HEK293T (cell line): ENCODE measurements around the gene ARHGEF28.

Experiments
- CTCF ChIA-PET: fragments of 350-600 bp; formaldehyde crosslinking; extraction: SDS; loops from one replicate; lab custom pipeline; 2021; ENCODE audit warnings: antibody characterized with exemption, inconsistent platforms; lab: Yijun Ruan, JAX
- POLR2A ChIA-PET: fragments of 350-600 bp; formaldehyde crosslinking; extraction: SDS; loops from one replicate; lab custom pipeline; 2020; ENCODE audit warnings: antibody characterized with exemption, inconsistent platforms; lab: Yijun Ruan, JAX
- DNase-seq: peaks from one replicate; pipeline ENCODE4 v3.0.0; 2012; ENCODE audit warnings: mixed read lengths; ENCODE audit errors: extremely low spot score
- ARNT ChIP-seq: fragments of 450-650 bp; IDR thresholded peaks from 2 replicates; pipeline ENCODE4 v1.6.1; 2017; ENCODE audit warnings: mild to moderate bottlenecking
- BHLHE40 ChIP-seq: fragments of 450-650 bp; IDR thresholded peaks from 2 replicates; pipeline ENCODE4 v1.6.1; 2016; ENCODE audit warnings: mild to moderate bottlenecking, moderate library complexity, borderline replicate concordance
- CTBP1 ChIP-seq: fragments of 450-650 bp; IDR thresholded peaks from 2 replicates; pipeline ENCODE4 v1.6.1; 2016; ENCODE audit warnings: borderline replicate concordance
- ELF4 ChIP-seq: fragments of 450-650 bp; IDR thresholded peaks from 2 replicates; pipeline ENCODE4 v1.6.1; 2017; ENCODE audit warnings: antibody characterized with exemption
- FOXA1 ChIP-seq: fragments of 450-650 bp; IDR thresholded peaks from 2 replicates; pipeline ENCODE4 v1.6.1; 2016; ENCODE audit warnings: mild to moderate bottlenecking
- FOXK2 ChIP-seq: fragments of 450-650 bp; IDR thresholded peaks from 2 replicates; pipeline ENCODE4 v1.6.1; 2016; ENCODE audit warnings: mild to moderate bottlenecking
- FOXM1 ChIP-seq: fragments of 450-650 bp; IDR thresholded peaks from 2 replicates; pipeline ENCODE4 v1.6.1; 2017; ENCODE audit warnings: mild to moderate bottlenecking, borderline replicate concordance
- HDGF ChIP-seq: fragments of 450-650 bp; IDR thresholded peaks from 2 replicates; pipeline ENCODE4 v1.6.1; 2017; ENCODE audit warnings: antibody characterized with exemption, borderline replicate concordance
- L3MBTL2 ChIP-seq: fragments of 450-650 bp; conservative IDR thresholded peaks from 2 replicates; pipeline ENCODE4 v1.6.1; 2016; ENCODE audit warnings: mild to moderate bottlenecking
- LEF1 ChIP-seq: fragments of 450-650 bp; IDR thresholded peaks from 2 replicates; pipeline ENCODE4 v1.6.1; 2017; ENCODE audit warnings: mild to moderate bottlenecking, borderline replicate concordance
- NFRKB ChIP-seq: fragments of 450-650 bp; IDR thresholded peaks from 2 replicates; pipeline ENCODE4 v1.6.1; 2016; ENCODE audit warnings: mild to moderate bottlenecking, moderate library complexity
- PKNOX1 ChIP-seq: fragments of 450-650 bp; IDR thresholded peaks from 2 replicates; pipeline ENCODE4 v1.6.1; 2016
- SP1 ChIP-seq: fragments of 450-650 bp; IDR thresholded peaks from 2 replicates; pipeline ENCODE4 v1.6.1; 2017
- SUZ12 ChIP-seq: fragments of 450-650 bp; IDR thresholded peaks from 2 replicates; pipeline ENCODE4 v1.6.1; 2016; ENCODE audit warnings: mild to moderate bottlenecking
- TARDBP ChIP-seq: fragments of 450-650 bp; IDR thresholded peaks from 2 replicates; pipeline ENCODE4 v1.6.1; 2016
- ZNF384 ChIP-seq: fragments of 450-650 bp; IDR thresholded peaks from 2 replicates; pipeline ENCODE4 v1.6.1; 2016

ARHGEF28 gene

DNA sequence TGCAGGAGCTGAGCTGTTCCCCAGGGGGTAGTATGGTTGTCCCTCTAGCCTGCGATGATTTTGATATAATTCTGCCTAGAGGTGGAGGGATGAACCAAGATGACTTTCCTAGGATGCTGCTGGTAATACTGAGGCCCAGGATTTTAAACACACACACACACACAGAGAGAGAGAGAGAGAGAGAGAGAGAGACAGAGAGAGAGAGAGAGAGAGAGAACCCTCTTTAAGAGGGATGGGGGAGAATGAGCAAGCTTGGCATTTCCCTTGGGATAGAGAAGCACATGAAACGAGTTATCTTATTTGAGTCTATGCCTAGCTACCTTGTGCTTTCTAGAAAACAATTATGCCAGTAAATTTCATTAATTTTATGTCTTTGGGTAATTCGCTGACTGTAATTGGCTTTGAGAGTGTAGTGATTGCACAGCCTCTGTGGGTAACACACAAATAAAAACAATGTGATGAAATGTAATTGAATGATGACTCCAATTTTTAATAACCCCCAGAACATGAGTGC is 338.4 kb downstream of the ARHGEF28 start:
- no peak for DNase-seq
- TF ChIP-seq ZNF384 (no peak), PKNOX1 (no peak), FOXM1 (no peak), ELF4 (no peak), FOXK2 (no peak), CTBP1 (no peak), FOXA1 (no peak), LEF1 (no peak), BHLHE40 (no peak), SP1 (no peak), TARDBP (no peak)
- ChIA-PET CTCF (interaction anchor here (0.6 to 0.7 kb wide), 2 partner anchors 9 to 11 kb away, joined by 3 to 4 read pairs; no protein-coding TSS in a partner anchor), POLR2A (no interaction called here)

DNA sequence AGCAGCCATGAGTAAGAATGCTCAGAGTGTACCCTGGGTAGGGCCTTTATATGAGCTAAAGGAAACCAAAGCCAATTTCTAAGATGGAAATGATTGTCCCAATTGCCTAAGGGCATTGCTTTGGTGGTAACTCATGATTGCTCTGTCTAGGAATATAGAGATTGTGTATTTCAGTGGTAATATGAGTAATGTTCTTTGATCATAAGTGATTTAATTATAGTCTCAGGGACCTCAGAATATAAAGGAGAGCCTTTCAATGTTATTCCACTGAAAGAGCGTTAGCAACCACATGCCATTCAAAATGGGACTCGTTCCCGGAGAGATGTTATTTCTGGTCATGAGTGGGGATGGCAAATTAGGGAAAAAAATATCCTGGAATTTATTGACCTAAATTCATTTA is 340.5 kb downstream of the ARHGEF28 start:
- ChIA-PET POLR2A (no interaction called here), CTCF (no interaction called here)
- no peak for DNase-seq
- TF ChIP-seq PKNOX1 (no peak), ZNF384 (no peak), LEF1 (no peak), BHLHE40 (no peak), SP1 (no peak), L3MBTL2 (no peak), ARNT (no peak), TARDBP (no peak), HDGF (no peak), ELF4 (no peak), SUZ12 (no peak), FOXA1 (no peak), NFRKB (no peak)

- ChIA-PET CTCF (no interaction called here), POLR2A (no interaction called here)
- no peak for DNase-seq
- TF ChIP-seq ELF4 (no peak), FOXA1 (no peak), NFRKB (no peak)
Observed at GRCh38 chr5:73967347-73967746, 341.4 kb downstream of the ARHGEF28 start.

DNA sequence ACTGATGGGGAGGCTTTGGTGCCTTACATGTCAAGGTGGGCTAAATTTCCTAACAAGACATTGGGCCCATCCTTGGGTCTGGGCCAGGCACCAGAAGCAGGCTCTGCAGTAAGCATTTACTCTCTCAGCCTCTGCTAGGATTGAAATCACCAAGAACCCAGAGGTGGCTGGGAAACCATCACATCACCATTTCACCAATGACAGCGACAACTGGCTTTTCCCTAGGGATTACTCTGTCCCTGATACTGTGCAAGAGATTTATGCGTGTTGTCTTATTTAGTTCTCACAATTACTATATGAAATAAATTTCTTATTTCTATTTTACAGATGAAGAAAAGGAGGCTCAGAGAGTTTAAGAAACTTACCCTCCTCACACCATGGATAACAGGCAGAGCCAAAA is 342.2 kb downstream of the ARHGEF28 start:
- CTCF ChIA-PET: no interaction called here
- no peak for DNase-seq
- POLR2A ChIA-PET: no interaction called here
- TF ChIP-seq ZNF384: no peak
- TF ChIP-seq NFRKB: no peak
- no peak for TF ChIP-seq CTBP1
- TF ChIP-seq ARNT: no peak
- no peak for TF ChIP-seq BHLHE40
- no peak for TF ChIP-seq SP1
- no peak for TF ChIP-seq FOXM1
- no peak for TF ChIP-seq ELF4
- no peak for TF ChIP-seq SUZ12
- TF ChIP-seq HDGF: no peak
- TF ChIP-seq LEF1: no peak
- no peak for TF ChIP-seq FOXK2

- CTCF ChIA-PET: no interaction called here
- POLR2A ChIA-PET: no interaction called here
- TF ChIP-seq ZNF384: no peak
- no peak for TF ChIP-seq FOXK2
- no peak for TF ChIP-seq NFRKB
- no peak for TF ChIP-seq TARDBP
- TF ChIP-seq PKNOX1: no peak
- TF ChIP-seq SP1: no peak
- TF ChIP-seq BHLHE40: no peak
- no peak for TF ChIP-seq LEF1
- TF ChIP-seq HDGF: no peak
- no peak for TF ChIP-seq L3MBTL2
- TF ChIP-seq FOXM1: no peak
- no peak for TF ChIP-seq ARNT
- TF ChIP-seq CTBP1: no peak
- TF ChIP-seq SUZ12: no peak
- no peak for DNase-seq
Observed at GRCh38 chr5:73968729-73969128, 342.7 kb downstream of the ARHGEF28 start.

DNA sequence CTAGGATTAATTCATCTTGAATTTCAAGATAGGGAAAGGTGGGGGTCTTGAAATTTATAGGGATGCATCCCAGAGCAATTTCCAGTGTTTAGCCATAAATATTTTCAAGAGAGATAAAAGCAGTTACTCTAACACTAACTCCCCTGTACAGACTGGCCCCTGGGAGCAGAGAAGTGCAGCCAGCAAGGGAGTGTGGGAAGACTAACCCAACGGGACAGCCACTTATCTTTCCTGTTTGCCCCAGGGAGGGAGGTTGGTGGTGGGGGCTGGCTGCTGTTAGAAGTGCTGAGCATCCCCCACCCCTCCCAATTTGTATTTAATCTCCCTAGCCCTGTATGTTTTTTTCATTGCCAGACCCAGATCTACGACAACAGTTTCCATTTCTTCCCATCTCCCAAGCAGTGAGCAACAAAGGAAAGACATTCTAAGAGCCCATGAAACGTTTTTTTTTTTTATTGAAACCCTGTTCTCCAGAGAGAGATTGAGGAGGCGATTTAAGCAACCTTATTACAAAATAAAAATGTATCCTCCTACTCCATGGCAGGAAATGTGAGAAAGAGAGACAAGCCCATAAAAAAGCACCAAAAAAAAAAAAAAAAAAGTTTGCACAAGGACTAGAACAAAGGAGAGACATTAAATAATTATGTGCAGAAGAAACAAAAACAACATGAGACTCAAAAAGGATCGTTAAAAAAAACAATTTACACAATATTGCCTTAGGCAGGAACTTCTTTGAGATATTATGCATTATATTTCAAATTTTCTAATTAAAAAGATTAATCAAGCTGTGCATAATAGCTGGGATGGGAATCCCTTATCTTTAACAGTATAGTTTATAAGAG is 343.4 kb downstream of the ARHGEF28 start:
- ChIA-PET CTCF (no interaction called here), POLR2A (no interaction called here)
- no peak for TF ChIP-seq SUZ12
- peak; percentile 68; the same call in 1 of the 2 replicates for TF ChIP-seq ZNF384
- no peak for TF ChIP-seq FOXK2
- TF ChIP-seq FOXM1: no peak
- no peak for TF ChIP-seq HDGF
- no peak for TF ChIP-seq ARNT
- TF ChIP-seq L3MBTL2: no peak
- DNase-seq: peak; percentile 17
